Upper lobe of left lung (tissue), 6 donors: ENCODE measurements around the gene TNNI2. TPM values are rescaled to one million over a fixed set of nuclear protein-coding genes. Genes with fewer than 3 reads are reported as not detected.

Experiments
- ATAC-seq, 2 donors: fragments of 200-7000 bp; cut with Tn5 transposase; one replicate each; pipeline ENCODE4 v1.9.1; 2022; ENCODE audit warnings: mild to moderate bottlenecking in 2 of 2, moderate library complexity in 2 of 2; ENCODE audit not compliant: low FRiP score in 2 of 2
- DNase-seq, 2 donors: peaks; one replicate each; pipeline ENCODE4 v3.0.0-alpha.2; 2019 to 2020
- H3K27ac ChIP-seq, 4 donors: fragments of 200-600 bp; sonication (generic); one replicate each; pipeline ENCODE4 v1.5.1; 2016 to 2019
- H3K27me3 ChIP-seq, 4 donors: fragments of 200-600 bp; sonication (generic); one replicate each; pipeline ENCODE4 v1.5.1; 2017 to 2019
- H3K36me3 ChIP-seq, 4 donors: fragments of 200-600 bp; sonication (generic); one replicate each; pipeline ENCODE4 v1.5.1; 2016 to 2019
- H3K4me1 ChIP-seq, 4 donors: fragments of 200-600 bp; sonication (generic); one replicate each; pipeline ENCODE4 v1.5.1; 2018 to 2019
- H3K4me3 ChIP-seq, 4 donors: fragments of 200-600 bp; sonication (generic); one replicate each; pipeline ENCODE4 v1.5.1; 2017 to 2019; ENCODE audit warnings: mild to moderate bottlenecking in 2 of 4, moderate library complexity in 1 of 4
- H3K9me3 ChIP-seq, 4 donors: fragments of 200-600 bp; sonication (generic); one replicate each; pipeline ENCODE4 v1.5.1; 2018 to 2019
- CTCF ChIP-seq, 6 experiments: fragments of 450-650 bp in 4 of 6; fragments of 200-600 bp in 2 of 6; sonication (generic) in 2 of 6; IDR thresholded peaks; one replicate each; pipeline ENCODE4 v1.5.1; 2016 to 2019; ENCODE audit warnings: antibody characterized with exemption in 6 of 6
- EP300 ChIP-seq, 4 donors: sonication (generic); formaldehyde crosslinking; IDR thresholded peaks; one replicate each; pipeline ENCODE4 v1.5.1; 2017; ENCODE audit warnings: antibody characterized with exemption in 4 of 4, control low read depth in 2 of 4
- POLR2A ChIP-seq, 4 donors: fragments of 450-650 bp; IDR thresholded peaks; one replicate each; pipeline ENCODE4 v1.5.1; 2016 to 2017; ENCODE audit warnings: antibody characterized with exemption in 4 of 4, mild to moderate bottlenecking in 2 of 4
- POLR2AphosphoS5 ChIP-seq, 2 donors: sonication (generic); formaldehyde crosslinking; IDR thresholded peaks; one replicate each; pipeline ENCODE4 v1.5.1; 2017; ENCODE audit warnings: antibody characterized with exemption in 2 of 2
- WGBS, 2 donors: methylation state at CpG; one replicate each; pipeline ENCODE4 v1.1.5; 2017 to 2018; 5-methylcytosine and 5-hydroxymethylcytosine counted together
- total RNA-seq, 6 donors: library from RNA; depleted of rRNA in 4 of 6; stranded (reverse); fragments of >200 nt in 4 of 6; gene quantifications; one replicate each; pipeline versions ENCODE4 v1.1.0 to v1.2.1, GENCODE V29; 2016 to 2021
- donor health status: DM: no; HTN: no; CAD: no; lungs with moderate emphysema.
- donor health status: DM: no; HTN: yes; CAD: no; lungs with severe emphysema.

TNNI2 gene
- total RNA-seq, 6 donors from 2014 or later = 7.3 to 28.3 (median 16.7) TPM

DNA sequence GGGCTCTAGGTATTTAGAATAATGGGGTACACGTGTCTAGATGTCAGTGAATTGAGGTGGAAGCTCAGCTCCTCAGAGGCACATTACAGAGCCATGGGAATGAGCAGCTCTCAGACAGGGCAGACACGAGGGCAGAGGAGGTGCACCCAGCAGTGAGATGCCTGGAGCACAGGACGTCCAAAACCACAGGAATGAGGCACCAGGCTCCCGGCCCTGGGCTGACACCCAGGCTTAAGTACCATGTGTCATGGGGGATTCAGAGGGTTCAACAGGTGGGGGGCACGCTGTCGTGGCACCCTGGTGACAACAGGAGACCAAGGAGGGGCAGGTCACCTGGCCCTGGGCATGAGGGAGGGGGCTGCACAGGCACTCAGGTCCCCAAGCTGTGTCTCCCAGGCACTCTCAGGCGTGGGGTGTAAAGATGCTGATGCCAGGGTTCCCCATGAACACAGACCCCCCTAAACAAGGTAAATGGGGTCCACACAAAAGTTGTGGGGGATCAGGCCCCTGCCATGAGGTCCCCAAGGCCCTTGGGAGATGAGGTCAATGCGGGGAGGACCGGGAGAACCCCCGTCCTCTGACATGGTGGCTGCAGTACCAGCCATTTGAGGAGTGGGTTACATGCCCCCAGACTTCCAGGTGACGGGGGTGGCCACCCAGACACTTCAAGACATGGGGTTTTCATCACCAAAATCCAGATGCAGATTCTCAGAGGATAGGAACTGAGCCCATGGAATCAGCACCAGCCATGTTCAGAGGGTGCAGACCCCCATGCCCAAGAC, 9.6 kb upstream of the TNNI2 start:
- Histone ChIP-seq H3K27ac (peak overlapping the region; percentile 42 to 53 (median 46)), H3K36me3 (no peaks in the 10 kb centered on the region), H3K9me3 (no peaks in the 10 kb centered on the region), H3K4me3 (no peak overlapping the region), H3K4me1 (peaks cover 13 to 73% (median 55%) of the 10 kb centered on the region in 4 donors), H3K27me3 (no peaks in the 10 kb centered on the region)
- 64 to 78% methylated on average over 7 to 10 of the region's 11 CpGs for WGBS, 2 donors
- TF ChIP-seq POLR2A (IDR thresholded peaks at IDR 0.05) (no peak), CTCF (IDR thresholded peaks at IDR 0.05) (no peak), POLR2AphosphoS5 (IDR thresholded peaks at IDR 0.05) (peak in 1 of 2 donors; percentile 11), EP300 (IDR thresholded peaks at IDR 0.05) (no peak)
- ATAC-seq = peak in 1 of 2 donors; percentile 7
- peak in 1 of 2 donors; percentile 58 for DNase-seq

- TF ChIP-seq POLR2AphosphoS5 (IDR thresholded peaks at IDR 0.05) (no peak), EP300 (IDR thresholded peaks at IDR 0.05) (no peak), CTCF (IDR thresholded peaks at IDR 0.05) (no peak), POLR2A (IDR thresholded peaks at IDR 0.05) (no peak)
- H3K36me3 ChIP-seq = no peaks in the 10 kb centered on the region
- 39% methylated on average over 5 of the region's 6 CpGs; no CpG with 5 or more reads in 1 of the 2 donors for WGBS, 2 donors
- no peaks in the 10 kb centered on the region for H3K27me3 ChIP-seq
- DNase-seq = no peak
- H3K4me3 ChIP-seq = no peak overlapping the region
- H3K4me1 ChIP-seq = peaks cover 13 to 78% (median 57%) of the 10 kb centered on the region in 4 donors
- no peaks in the 10 kb centered on the region for H3K9me3 ChIP-seq
- H3K27ac ChIP-seq = peak overlapping the region in 3 of 4 donors; percentile 43 to 58 (median 53)
- no peak for ATAC-seq
Observed at GRCh38 chr11:1830004-1830321, 8.8 kb upstream of the TNNI2 start.

DNA sequence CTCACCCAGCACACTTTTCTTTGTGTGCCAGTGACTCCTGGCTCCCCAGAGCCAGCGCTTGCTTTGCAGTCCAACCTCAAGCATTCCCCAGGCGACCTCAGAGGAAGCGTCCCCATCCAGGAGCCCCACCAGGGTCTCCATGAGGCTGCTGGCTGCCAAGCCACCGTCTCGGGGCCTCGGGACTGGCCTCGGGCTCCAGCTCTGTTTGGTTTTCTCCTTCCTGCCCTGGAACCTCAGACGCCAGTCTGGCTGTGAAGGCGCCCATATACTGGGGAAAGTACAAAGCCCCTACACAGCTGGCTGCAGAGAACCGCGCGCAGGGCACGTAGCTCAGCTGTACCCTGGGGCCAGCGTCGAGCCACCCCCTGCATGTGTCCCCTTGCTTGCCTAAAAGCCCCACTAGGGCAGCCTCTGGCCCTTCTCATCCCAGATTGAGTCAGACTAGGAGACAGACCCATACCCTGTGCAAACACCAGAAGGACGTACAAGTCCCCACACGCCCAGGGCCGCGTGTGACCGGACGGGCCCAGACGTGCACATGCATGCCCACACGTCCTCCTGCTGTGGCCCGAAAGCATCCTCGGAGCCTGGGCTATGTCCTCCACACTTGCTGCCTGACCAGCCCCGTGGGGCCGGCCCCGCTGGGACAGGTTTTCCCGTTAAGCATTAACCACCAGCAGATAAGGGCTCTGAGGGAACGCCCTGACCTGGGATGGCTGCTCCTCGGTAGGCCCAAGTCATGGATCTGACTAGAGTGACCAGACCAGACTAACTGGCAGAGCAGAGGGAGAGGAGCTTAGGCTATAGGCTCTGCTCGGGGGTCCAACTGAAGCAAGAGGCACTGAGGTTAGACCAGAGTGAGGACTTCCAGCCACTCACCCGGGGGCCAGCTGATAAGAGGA, 8.2 kb upstream of the TNNI2 start:
- Histone ChIP-seq H3K4me1 (peaks cover 10 to 73% (median 53%) of the 10 kb centered on the region in 4 donors), H3K4me3 (no peak overlapping the region), H3K9me3 (no peaks in the 10 kb centered on the region), H3K27me3 (no peaks in the 10 kb centered on the region), H3K36me3 (no peaks in the 10 kb centered on the region), H3K27ac (peak overlapping the region; percentile 52 to 59 (median 56))
- peak; percentile 82 to 87 for DNase-seq
- 17 to 62% methylated on average over 4 to 16 of the region's 33 CpGs for WGBS, 2 donors
- TF ChIP-seq POLR2A (IDR thresholded peaks at IDR 0.05) (no peak), POLR2AphosphoS5 (IDR thresholded peaks at IDR 0.05) (peak in 1 of 2 donors; percentile 27)
- ATAC-seq = no peak

GRCh38 chr11:1831338-1832210, 7.2 kb upstream of the TNNI2 start:
- Histone ChIP-seq H3K27me3 (no peaks in the 10 kb centered on the region), H3K9me3 (no peaks in the 10 kb centered on the region), H3K36me3 (no peaks in the 10 kb centered on the region), H3K4me3 (no peak overlapping the region), H3K27ac (peak overlapping the region; percentile 24 to 76 (median 55)), H3K4me1 (peaks cover 10 to 66% (median 47%) of the 10 kb centered on the region in 4 donors)
- WGBS, 2 donors = 75 to 78% methylated on average over 17 to 22 of the region's 26 CpGs
- peak in 1 of 2 donors; percentile 63 for DNase-seq
- TF ChIP-seq CTCF (IDR thresholded peaks at IDR 0.05) = no peak
- TF ChIP-seq EP300 (IDR thresholded peaks at IDR 0.05) = no peak
- TF ChIP-seq POLR2AphosphoS5 (IDR thresholded peaks at IDR 0.05) = no peak
- no peak for TF ChIP-seq POLR2A (IDR thresholded peaks at IDR 0.05)
- ATAC-seq = no peak
